ENCODE data around the gene SGCD. TPM values are rescaled to one million over a fixed set of nuclear protein-coding genes. Genes with fewer than 3 reads are reported as not detected.

Gene SGCD
- polyA plus RNA-seq, 1 experiment: 17.0 TPM

- Histone ChIP-seq H3K36me3 (ENCODE audit: control insufficient read depth, insufficient read depth, low read length) (no peaks in the 10 kb centered on the region), H3K27me3 (ENCODE audit: control insufficient read depth, insufficient read depth, low read length) (no peaks in the 10 kb centered on the region), H3K4me3 (ENCODE audit: low read depth, low read length) (no peak overlapping the region)
- TF ChIP-seq, protein P1, sequence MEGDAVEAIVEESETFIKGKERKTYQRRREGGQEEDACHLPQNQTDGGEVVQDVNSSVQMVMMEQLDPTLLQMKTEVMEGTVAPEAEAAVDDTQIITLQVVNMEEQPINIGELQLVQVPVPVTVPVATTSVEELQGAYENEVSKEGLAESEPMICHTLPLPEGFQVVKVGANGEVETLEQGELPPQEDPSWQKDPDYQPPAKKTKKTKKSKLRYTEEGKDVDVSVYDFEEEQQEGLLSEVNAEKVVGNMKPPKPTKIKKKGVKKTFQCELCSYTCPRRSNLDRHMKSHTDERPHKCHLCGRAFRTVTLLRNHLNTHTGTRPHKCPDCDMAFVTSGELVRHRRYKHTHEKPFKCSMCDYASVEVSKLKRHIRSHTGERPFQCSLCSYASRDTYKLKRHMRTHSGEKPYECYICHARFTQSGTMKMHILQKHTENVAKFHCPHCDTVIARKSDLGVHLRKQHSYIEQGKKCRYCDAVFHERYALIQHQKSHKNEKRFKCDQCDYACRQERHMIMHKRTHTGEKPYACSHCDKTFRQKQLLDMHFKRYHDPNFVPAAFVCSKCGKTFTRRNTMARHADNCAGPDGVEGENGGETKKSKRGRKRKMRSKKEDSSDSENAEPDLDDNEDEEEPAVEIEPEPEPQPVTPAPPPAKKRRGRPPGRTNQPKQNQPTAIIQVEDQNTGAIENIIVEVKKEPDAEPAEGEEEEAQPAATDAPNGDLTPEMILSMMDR (IDR thresholded peaks at IDR 0.05; ENCODE audit: insufficient read depth, low read depth, low read length): no peak
- POLR2A ChIA-PET: interaction anchor here (0.6 kb wide), 1 partner anchor 14 kb away, joined by 5 read pairs; no protein-coding TSS in a partner anchor
- no peak for DNase-seq (ENCODE audit: low read depth)
- CTCF ChIA-PET: interaction anchor here (0.6 kb wide), 1 partner anchor 457 kb away, joined by 3 read pairs; no protein-coding TSS in a partner anchor
Observed at GRCh38 chr5:156411957-156412356, 85.0 kb downstream of the SGCD start.

DNA sequence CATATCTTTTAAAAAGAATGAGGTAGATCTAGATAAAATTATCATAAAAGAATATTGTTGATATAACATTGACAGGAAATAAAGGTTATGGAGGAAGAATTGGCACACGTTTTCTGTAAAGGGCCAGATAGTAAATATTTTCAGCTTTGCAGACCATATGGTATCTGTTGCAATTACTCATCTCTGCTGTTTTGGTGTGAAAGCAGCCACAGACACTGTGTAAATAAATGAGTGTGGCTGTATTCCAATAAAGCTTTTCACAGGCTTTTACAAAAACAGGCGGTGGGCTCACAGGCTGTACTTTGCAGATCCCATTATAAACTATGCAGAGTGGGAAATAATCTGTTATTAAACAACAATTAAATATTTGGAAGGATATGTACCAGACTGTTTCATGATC lies 87.4 kb downstream of the SGCD start:
- DNase-seq (ENCODE audit: low read depth): no peak
- H3K36me3 ChIP-seq (ENCODE audit: control insufficient read depth, insufficient read depth, low read length): no peaks in the 10 kb centered on the region
- no peaks in the 10 kb centered on the region for H3K27me3 ChIP-seq (ENCODE audit: control insufficient read depth, insufficient read depth, low read length)
- TF ChIP-seq, protein P1 (IDR thresholded peaks at IDR 0.05; ENCODE audit: insufficient read depth, low read depth, low read length): no peak
- CTCF ChIA-PET: no interaction called here
- POLR2A ChIA-PET: no interaction called here
- no peak overlapping the region for H3K4me3 ChIP-seq (ENCODE audit: low read depth, low read length)

DNA sequence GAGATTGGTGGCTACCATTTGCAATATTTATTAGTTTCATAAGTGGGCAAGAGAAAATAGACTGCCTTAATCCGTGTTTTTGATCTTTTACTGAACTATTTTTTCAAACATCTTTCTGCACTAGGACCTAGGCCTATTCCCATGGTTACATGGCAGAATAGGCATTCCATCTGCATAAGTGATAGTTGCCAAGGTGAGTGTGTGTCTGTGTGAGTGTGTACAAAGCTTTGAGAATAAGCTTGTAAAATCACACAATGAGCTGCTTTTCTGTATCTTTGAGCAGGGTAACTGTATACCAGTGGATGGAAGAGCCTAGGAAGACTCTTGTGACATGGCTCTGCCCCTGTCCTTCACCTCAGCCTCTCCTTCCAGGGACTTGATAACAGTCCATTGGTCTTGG lies 92.7 kb downstream of the SGCD start:
- DNase-seq (ENCODE audit: low read depth): no peak
- TF ChIP-seq, protein P1 (IDR thresholded peaks at IDR 0.05; ENCODE audit: insufficient read depth, low read depth, low read length): no peak
- no peaks in the 10 kb centered on the region for H3K27me3 ChIP-seq (ENCODE audit: control insufficient read depth, insufficient read depth, low read length)
- ChIA-PET CTCF (interaction anchor here (1.0 to 1.3 kb wide), 2 partner anchors 18 to 282 kb away, joined by 3 read pairs; no protein-coding TSS in a partner anchor), POLR2A (no interaction called here)
- H3K4me3 ChIP-seq (ENCODE audit: low read depth, low read length): no peak overlapping the region
- H3K36me3 ChIP-seq (ENCODE audit: control insufficient read depth, insufficient read depth, low read length): no peaks in the 10 kb centered on the region

DNA sequence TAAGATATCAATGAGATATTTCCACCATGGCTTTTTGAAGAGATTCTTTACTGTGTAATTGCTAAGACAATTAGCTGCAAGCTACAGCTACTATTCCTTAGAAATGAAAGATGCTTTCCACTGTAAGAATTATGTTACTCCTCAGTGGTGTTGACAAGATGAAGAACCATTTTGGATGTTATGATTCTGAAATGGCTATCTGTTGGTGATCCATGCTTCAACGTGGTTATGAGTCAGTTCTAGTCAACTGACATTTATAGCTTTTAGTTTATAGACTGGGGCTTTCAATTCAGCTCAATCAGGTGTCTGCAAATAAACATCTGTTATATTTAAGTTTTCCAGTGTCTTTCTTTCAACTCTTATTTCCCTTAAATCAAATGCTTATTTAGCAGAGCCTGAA lies 93.7 kb downstream of the SGCD start:
- TF ChIP-seq, protein P1 (IDR thresholded peaks at IDR 0.05; ENCODE audit: insufficient read depth, low read depth, low read length): no peak
- CTCF ChIA-PET: no interaction called here
- no peaks in the 10 kb centered on the region for H3K27me3 ChIP-seq (ENCODE audit: control insufficient read depth, insufficient read depth, low read length)
- no peaks in the 10 kb centered on the region for H3K36me3 ChIP-seq (ENCODE audit: control insufficient read depth, insufficient read depth, low read length)
- no peak overlapping the region for H3K4me3 ChIP-seq (ENCODE audit: low read depth, low read length)
- POLR2A ChIA-PET: no interaction called here
- no peak for DNase-seq (ENCODE audit: low read depth)

DNA sequence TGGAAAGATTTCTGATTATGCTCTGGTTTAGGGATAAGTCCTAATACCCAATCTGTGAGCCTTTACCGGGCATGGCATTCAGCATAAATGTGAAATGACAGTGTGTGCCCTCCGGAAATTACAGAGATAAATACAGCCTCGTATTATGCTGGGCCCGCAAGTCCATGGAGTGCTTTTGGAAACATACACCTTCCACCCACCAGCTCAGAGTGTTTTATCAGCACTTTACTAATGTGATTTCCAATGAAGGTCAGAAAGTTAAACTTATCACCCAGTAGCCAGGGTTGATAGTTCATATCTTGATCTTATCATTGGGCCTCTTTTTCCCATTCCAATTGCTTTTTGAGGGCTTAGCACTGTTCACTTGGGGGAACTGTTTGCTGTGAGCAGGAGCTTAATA lies 94.8 kb downstream of the SGCD start:
- POLR2A ChIA-PET: no interaction called here
- Histone ChIP-seq H3K27me3 (ENCODE audit: control insufficient read depth, insufficient read depth, low read length) (no peaks in the 10 kb centered on the region), H3K36me3 (ENCODE audit: control insufficient read depth, insufficient read depth, low read length) (no peaks in the 10 kb centered on the region), H3K4me3 (ENCODE audit: low read depth, low read length) (no peak overlapping the region)
- TF ChIP-seq, protein P1 (IDR thresholded peaks at IDR 0.05; ENCODE audit: insufficient read depth, low read depth, low read length): no peak
- CTCF ChIA-PET: no interaction called here
- DNase-seq (ENCODE audit: low read depth): no peak

Data from BJ (cell line).